GM21825 (cell line): Measurements from ENCODE around the gene PTH2.
"Not testable (repeated sequence)": the region's sequence is repeated elsewhere in the genome, so short reads cannot be mapped to it uniquely, and the experiment has no call there.

Source experiments
- ATAC-seq: cut with Tn5 transposase; IDR thresholded peaks from one replicate; pipeline ENCODE4 v1.9.1; 2021; ENCODE audit warnings: mild to moderate bottlenecking, moderate library complexity; ENCODE audit not compliant: unreplicated experiment

Gene PTH2

GRCh38 chr19:49390131-49390928, 32.9 kb downstream of the PTH2 start:
- ATAC-seq, result no peak

DNA sequence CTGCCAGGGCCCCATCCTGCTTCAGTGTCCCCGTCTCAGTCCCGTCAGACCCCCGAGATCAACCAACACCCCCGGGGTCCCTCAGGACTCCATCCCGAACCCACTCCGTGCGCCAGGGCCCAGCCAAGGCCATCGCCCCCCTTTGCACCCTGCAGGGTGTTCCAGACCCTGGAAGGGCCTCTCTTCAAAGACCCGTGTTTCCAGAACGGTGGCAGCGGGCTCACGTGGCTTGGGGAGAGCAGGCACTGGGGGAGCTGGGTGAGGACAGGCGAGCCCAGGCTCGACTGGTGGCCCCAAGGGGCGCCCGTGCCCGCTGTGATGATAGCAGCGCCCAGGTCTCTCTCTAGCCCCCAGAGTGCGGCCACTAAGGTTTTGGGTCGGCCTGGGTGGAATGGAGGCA, 33.8 kb downstream of the PTH2 start:
- ATAC-seq, result no peak

GRCh38 chr19:49387936-49388372, 35.3 kb downstream of the PTH2 start, which contains the start of gene KASH5:
TSS of gene KASH5 (plus strand) at chr19:49388249. CDS start at chr19:49390884, 2,635 bp downstream.
- ATAC-seq, result peak; percentile 49

- no peak for ATAC-seq
These were observed 39.6 kb downstream of the PTH2 start for GRCh38 chr19:49383599-49383998.

DNA sequence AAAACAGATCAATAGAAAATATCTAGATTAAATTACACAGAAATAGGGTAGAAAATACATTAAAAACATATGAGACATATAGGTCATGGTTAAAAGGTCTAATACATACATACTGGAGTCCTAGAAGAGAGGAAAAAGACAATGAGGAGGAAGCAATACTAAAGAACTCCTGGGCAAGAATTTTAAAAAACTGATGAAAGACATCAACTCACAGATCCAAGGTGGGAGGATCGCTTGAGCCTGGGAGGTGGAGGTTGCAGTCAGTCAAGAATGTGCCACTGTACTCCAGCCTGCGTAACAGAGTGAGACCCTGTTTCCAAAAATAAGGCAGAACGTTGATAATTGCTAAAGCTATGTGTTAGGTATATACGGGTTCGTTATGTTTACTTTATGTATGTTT, 40.6 kb downstream of the PTH2 start:
- ATAC-seq, result no peak

DNA sequence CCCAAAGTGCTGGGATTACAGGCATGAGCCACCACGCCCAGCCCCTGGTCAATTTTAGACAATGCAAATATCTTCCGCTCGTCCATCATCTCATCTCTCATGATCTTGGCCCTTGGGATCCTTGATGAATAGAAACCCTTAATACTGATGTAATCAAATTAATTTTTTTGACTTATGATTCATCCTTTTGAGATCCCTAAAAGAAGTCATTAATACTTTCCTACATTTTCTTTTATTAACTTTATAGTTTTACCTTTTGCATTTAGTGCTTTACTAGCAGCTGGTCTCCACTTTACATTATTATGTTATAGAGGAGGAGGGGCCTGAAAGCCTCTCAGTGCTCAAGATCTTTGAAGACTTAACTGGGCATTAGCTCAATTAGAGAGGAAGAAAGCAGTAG, 42.9 kb downstream of the PTH2 start:
- no peak for ATAC-seq

DNA sequence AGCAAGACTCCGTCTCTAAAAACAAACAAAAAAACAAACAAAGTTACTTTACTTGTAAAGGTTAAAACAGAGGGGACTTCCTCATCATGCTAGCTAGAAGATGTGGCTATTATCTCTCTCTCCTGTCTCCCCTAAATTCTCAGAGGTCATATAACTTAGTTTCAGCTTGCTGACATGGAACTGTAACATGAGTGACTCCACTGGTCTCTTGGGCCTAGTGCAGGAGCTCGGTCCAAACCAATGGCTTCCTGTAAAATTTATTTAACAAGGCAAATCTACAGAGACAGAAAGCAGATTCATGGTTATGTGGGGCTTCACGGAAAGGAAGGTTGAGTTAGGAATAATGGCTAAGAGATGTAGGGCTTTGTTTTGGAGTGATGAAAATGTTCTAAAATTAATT, 44.7 kb downstream of the PTH2 start:
- no peak for ATAC-seq

- no peak for ATAC-seq
These were observed 48.4 kb downstream of the PTH2 start for GRCh38 chr19:49374665-49375434.

- ATAC-seq, result not testable (repeated sequence)
These were observed 50.1 kb downstream of the PTH2 start for GRCh38 chr19:49373174-49373573.
